Measurements from ENCODE around the gene ATF6. TPM values are rescaled to one million over a fixed set of nuclear protein-coding genes. Genes with fewer than 3 reads are reported as not detected.

The ATF6 gene
- total RNA-seq, 1 experiment from 2014 or later: 20.9 TPM

DNA sequence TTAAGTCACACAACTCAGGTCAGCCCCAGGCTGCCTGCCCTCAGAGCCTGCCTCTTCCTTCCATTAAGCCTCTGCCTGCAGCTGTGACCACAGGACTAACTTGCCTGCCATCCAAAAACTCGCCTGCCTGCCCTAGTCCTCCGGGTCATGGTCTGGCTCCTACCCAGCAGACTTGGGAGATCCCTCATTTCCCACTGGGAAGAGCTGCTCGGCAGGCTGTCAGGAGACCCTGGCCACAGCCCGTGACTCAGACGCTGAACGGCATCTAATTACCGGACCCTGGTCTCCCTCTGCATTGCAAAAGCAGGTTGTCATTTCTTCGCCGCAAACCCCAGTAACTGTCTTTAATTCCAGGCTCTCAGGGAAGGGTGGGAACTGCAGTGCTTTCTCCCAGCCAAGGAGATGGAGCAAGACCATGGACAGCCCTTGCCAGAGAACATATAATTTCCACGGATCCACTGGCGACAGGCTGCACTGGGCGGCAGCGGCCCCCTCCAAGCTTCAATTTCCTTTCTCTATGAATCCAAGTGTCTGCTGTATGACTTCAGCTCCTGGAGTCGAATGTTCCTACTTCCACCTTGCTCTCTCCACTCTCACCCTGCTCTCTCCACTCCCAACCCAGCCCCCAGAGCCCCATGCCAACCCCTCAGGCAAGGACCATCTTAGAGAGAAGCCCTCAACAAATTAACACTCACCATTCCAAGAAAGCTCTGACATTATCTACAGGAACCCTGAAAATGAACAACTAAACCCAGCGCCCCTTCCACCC lies 237.1 kb downstream of the ATF6 start:
- ATAC-seq: no peak
- BruUV-seq (replicated peaks): no TSS peak

DNA sequence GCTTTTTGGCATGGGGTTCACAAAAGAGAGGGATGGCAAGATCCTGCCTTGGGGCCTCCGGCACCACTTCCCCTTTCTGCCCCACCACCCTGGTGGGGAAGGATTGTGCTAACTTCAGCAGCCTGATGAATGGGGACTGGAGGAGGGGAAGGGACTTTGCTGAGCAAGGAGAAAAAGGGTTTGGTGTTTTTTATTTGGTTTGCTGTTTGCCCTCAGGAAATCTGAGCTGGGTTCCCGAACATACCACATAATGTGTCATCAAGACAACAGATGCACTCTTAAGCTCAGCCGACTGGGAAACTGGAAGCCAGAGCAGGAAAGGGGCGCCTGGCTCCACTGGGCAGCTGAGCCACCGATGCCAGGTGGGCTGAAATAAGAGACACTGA lies 237.7 kb downstream of the ATF6 start:
- H3K9ac ChIP-seq (ENCODE audit: low read length): no peak overlapping the region
- H3K4me2 ChIP-seq (ENCODE audit: low read length): no peak overlapping the region
- H3K9me3 ChIP-seq (ENCODE audit: control insufficient read depth in 1 of 2, insufficient read depth in 1 of 2, low read depth in 1 of 2, low read length in 2 of 2): no peaks in the 10 kb centered on the region
- intact Hi-C loops (cut with micrococcal nuclease): no loop called here
- no peak overlapping the region for H3K27ac ChIP-seq (ENCODE audit: low read depth, low read length)
- POLR2A ChIA-PET: no interaction called here
- no peak overlapping the region for H2AFZ ChIP-seq (ENCODE audit: low read depth, low read length, poor library complexity, severe bottlenecking)
- H3K79me2 ChIP-seq (ENCODE audit: insufficient read depth, low read length): no peaks in the 10 kb centered on the region
- no peaks in the 10 kb centered on the region for H3K27me3 ChIP-seq (ENCODE audit: insufficient read depth, low read length)
- TF ChIP-seq ELF1 (IDR thresholded peaks at IDR 0.05; ENCODE audit: borderline replicate concordance, low read depth): no peak
- TF ChIP-seq ZFX (IDR thresholded peaks at IDR 0.05): no peak
- TF ChIP-seq, protein P1, sequence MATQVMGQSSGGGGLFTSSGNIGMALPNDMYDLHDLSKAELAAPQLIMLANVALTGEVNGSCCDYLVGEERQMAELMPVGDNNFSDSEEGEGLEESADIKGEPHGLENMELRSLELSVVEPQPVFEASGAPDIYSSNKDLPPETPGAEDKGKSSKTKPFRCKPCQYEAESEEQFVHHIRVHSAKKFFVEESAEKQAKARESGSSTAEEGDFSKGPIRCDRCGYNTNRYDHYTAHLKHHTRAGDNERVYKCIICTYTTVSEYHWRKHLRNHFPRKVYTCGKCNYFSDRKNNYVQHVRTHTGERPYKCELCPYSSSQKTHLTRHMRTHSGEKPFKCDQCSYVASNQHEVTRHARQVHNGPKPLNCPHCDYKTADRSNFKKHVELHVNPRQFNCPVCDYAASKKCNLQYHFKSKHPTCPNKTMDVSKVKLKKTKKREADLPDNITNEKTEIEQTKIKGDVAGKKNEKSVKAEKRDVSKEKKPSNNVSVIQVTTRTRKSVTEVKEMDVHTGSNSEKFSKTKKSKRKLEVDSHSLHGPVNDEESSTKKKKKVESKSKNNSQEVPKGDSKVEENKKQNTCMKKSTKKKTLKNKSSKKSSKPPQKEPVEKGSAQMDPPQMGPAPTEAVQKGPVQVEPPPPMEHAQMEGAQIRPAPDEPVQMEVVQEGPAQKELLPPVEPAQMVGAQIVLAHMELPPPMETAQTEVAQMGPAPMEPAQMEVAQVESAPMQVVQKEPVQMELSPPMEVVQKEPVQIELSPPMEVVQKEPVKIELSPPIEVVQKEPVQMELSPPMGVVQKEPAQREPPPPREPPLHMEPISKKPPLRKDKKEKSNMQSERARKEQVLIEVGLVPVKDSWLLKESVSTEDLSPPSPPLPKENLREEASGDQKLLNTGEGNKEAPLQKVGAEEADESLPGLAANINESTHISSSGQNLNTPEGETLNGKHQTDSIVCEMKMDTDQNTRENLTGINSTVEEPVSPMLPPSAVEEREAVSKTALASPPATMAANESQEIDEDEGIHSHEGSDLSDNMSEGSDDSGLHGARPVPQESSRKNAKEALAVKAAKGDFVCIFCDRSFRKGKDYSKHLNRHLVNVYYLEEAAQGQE (IDR thresholded peaks at IDR 0.05; ENCODE audit: low read depth): no peak
- TF ChIP-seq SIN3A (IDR thresholded peaks at IDR 0.05; ENCODE audit: low read depth): no peak
- TF ChIP-seq JUND (IDR thresholded peaks at IDR 0.05): no peak
- TF ChIP-seq, protein P2, sequence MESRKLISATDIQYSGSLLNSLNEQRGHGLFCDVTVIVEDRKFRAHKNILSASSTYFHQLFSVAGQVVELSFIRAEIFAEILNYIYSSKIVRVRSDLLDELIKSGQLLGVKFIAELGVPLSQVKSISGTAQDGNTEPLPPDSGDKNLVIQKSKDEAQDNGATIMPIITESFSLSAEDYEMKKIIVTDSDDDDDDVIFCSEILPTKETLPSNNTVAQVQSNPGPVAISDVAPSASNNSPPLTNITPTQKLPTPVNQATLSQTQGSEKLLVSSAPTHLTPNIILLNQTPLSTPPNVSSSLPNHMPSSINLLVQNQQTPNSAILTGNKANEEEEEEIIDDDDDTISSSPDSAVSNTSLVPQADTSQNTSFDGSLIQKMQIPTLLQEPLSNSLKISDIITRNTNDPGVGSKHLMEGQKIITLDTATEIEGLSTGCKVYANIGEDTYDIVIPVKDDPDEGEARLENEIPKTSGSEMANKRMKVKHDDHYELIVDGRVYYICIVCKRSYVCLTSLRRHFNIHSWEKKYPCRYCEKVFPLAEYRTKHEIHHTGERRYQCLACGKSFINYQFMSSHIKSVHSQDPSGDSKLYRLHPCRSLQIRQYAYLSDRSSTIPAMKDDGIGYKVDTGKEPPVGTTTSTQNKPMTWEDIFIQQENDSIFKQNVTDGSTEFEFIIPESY (IDR thresholded peaks at IDR 0.05; ENCODE audit: extremely low read depth, insufficient replicate concordance, low read length): no peak
- no peaks in the 10 kb centered on the region for H3K9me2 ChIP-seq (ENCODE audit: insufficient read depth)
- H3K4me1 ChIP-seq (ENCODE audit: control insufficient read depth in 1 of 2, insufficient read depth in 2 of 2, low read length in 2 of 2): no peaks in the 10 kb centered on the region
- no TSS peak for BruUV-seq (replicated peaks)
- H3K4me3 ChIP-seq (replicated peaks in 1 of 2; ENCODE audit: low read depth in 1 of 2, low read length in 2 of 2): no peak overlapping the region
- no peaks in the 10 kb centered on the region for H3K36me3 ChIP-seq (ENCODE audit: control insufficient read depth in 1 of 2, insufficient read depth in 2 of 2, low read length in 2 of 2)
- ATAC-seq (no peak), DNase-seq (ENCODE audit: low read depth, low spot score) (no peak)
- CTCF ChIA-PET: interaction anchor here (1.4 kb wide), 1 partner anchor 33 kb away, joined by 6 read pairs; no protein-coding TSS in a partner anchor
- H4K20me1 ChIP-seq (ENCODE audit: insufficient read depth): no peaks in the 10 kb centered on the region
- RAD21 ChIA-PET (ENCODE audit: low non-redundant PET in 1 of 2, low total read pairs in 2 of 2, uncharacterized antibody in 2 of 2, unreplicated experiment in 2 of 2): no interaction called here

More for the DNA sequence above, 237.1 kb downstream of the ATF6 start:
- H3K27me3 ChIP-seq (ENCODE audit: insufficient read depth, low read length): no peaks in the 10 kb centered on the region
- RAD21 ChIA-PET (ENCODE audit: low non-redundant PET in 1 of 2, low total read pairs in 2 of 2, uncharacterized antibody in 2 of 2, unreplicated experiment in 2 of 2): no interaction called here
- no peak overlapping the region for H3K27ac ChIP-seq (ENCODE audit: low read depth, low read length)
- H2AFZ ChIP-seq (ENCODE audit: low read depth, low read length, poor library complexity, severe bottlenecking): no peak overlapping the region
- H4K20me1 ChIP-seq (ENCODE audit: insufficient read depth): no peaks in the 10 kb centered on the region
- H3K79me2 ChIP-seq (ENCODE audit: insufficient read depth, low read length): no peaks in the 10 kb centered on the region
- H3K9ac ChIP-seq (ENCODE audit: low read length): no peak overlapping the region
- DNase-seq (ENCODE audit: low read depth, low spot score): no peak
- no peak for TF ChIP-seq SIN3A (IDR thresholded peaks at IDR 0.05; ENCODE audit: low read depth)
- TF ChIP-seq POLR2A (IDR thresholded peaks at IDR 0.05; ENCODE audit: borderline replicate concordance, extremely low read depth, insufficient read depth, insufficient read length): no peak
- no peak for TF ChIP-seq YY1 (IDR thresholded peaks at IDR 0.05; ENCODE audit: extremely low read depth, insufficient replicate concordance, low read depth, low read length)
- no peak for TF ChIP-seq SP1 (IDR thresholded peaks at IDR 0.05; ENCODE audit: low read depth)
- no peak for TF ChIP-seq POLR2AphosphoS5 (IDR thresholded peaks at IDR 0.05; ENCODE audit: low read depth, low read length)
- TF ChIP-seq, protein P2 (IDR thresholded peaks at IDR 0.05; ENCODE audit: extremely low read depth, insufficient replicate concordance, low read length): no peak
- no peak for TF ChIP-seq ZNF274 (IDR thresholded peaks at IDR 0.05; ENCODE audit: low read depth, low read length)
- TF ChIP-seq CBX3 (IDR thresholded peaks at IDR 0.05; ENCODE audit: low read depth): no peak
- TF ChIP-seq ZFX (IDR thresholded peaks at IDR 0.05): no peak
- CTCF ChIA-PET: interaction anchor here (1.4 kb wide), 1 partner anchor 34 kb away, joined by 6 read pairs; no protein-coding TSS in a partner anchor
- H3K4me2 ChIP-seq (ENCODE audit: low read length): no peak overlapping the region
- H3K9me3 ChIP-seq (ENCODE audit: control insufficient read depth in 1 of 2, insufficient read depth in 1 of 2, low read depth in 1 of 2, low read length in 2 of 2): no peaks in the 10 kb centered on the region
- no peak overlapping the region for H3K4me3 ChIP-seq (replicated peaks in 1 of 2; ENCODE audit: low read depth in 1 of 2, low read length in 2 of 2)
- intact Hi-C loops (cut with micrococcal nuclease): no loop called here
- H3K4me1 ChIP-seq (ENCODE audit: control insufficient read depth in 1 of 2, insufficient read depth in 2 of 2, low read length in 2 of 2): no peaks in the 10 kb centered on the region
- no peaks in the 10 kb centered on the region for H3K36me3 ChIP-seq (ENCODE audit: control insufficient read depth in 1 of 2, insufficient read depth in 2 of 2, low read length in 2 of 2)
- H3K9me2 ChIP-seq (ENCODE audit: insufficient read depth): no peaks in the 10 kb centered on the region
- POLR2A ChIA-PET: no interaction called here

Data from HCT116 (cell line).